AG04450 (cell line): ENCODE data around the gene ITPR1. TPM values are rescaled to one million over a fixed set of nuclear protein-coding genes. Genes with fewer than 3 reads are reported as not detected.
A peak's percentile ranks its signal among the peaks of the same experiment; 100 is the strongest.

Experiments
- CTCF ChIA-PET: fragments of 300-600, 350-600 bp; formaldehyde crosslinking; extraction: SDS; loops from one replicate; lab custom pipeline; 2022; ENCODE audit warnings: antibody characterized with exemption, inconsistent platforms; lab: Charles Lee
- POLR2A ChIA-PET: fragments of 350-600 bp; formaldehyde crosslinking; extraction: SDS; loops from one replicate; lab custom pipeline; 2021; ENCODE audit warnings: antibody characterized with exemption, inconsistent platforms; lab: Yijun Ruan, JAX
- DNase-seq: peaks from one replicate; pipeline ENCODE4 v3.0.0-alpha.2; 2011; ENCODE audit warnings: low read depth, low spot score
- H3K27ac ChIP-seq: one replicate; pipeline ENCODE4 v1.5.1; 2012; ENCODE audit warnings: low read depth, low read length, control low read depth
- H3K27me3 ChIP-seq: one replicate; pipeline ENCODE4 v1.6.0; 2012; ENCODE audit warnings: low read length; ENCODE audit not compliant: control insufficient read depth, insufficient read depth
- H3K4me3 ChIP-seq: 2 replicates; pipeline ENCODE4 v1.5.1; 2011; ENCODE audit warnings: mild to moderate bottlenecking, low read depth, low read length, control low read depth
- H3K9me3 ChIP-seq: 2 replicates; pipeline ENCODE4 v1.5.1; 2012; ENCODE audit warnings: low read length; ENCODE audit not compliant: control insufficient read depth, insufficient read depth
- CTCF ChIP-seq: IDR thresholded peaks from 2 replicates; pipeline ENCODE4 v1.5.1; 2011; ENCODE audit warnings: low read depth, low read length, control low read depth, inconsistent platforms
- polyA minus RNA-seq: library from RNA; depleted of rRNA, polyadenylated mRNA; stranded (reverse); fragments of >200 nt; gene quantifications from 2 replicates; pipeline ENCODE4 v1.2.3, GENCODE V29; 2011; rRNA and poly(A)+ RNA removed
- polyA plus RNA-seq: library from polyadenylated mRNA; depleted of rRNA; stranded (reverse); fragments of >200 nt; gene quantifications from 2 replicates; pipeline ENCODE4 v1.2.3, GENCODE V29; 2011; rRNA removed

The ITPR1 gene
- 6.7 and 7.4 TPM in 2 replicates for polyA plus RNA-seq
- polyA minus RNA-seq = 22.5 and 25.4 TPM in 2 replicates

GRCh38 chr3:4493014-4493940, at the start of gene ITPR1:
Gene ITPR1 (plus strand): TSS chr3:4493348. CDS start chr3:4516492, 23,144 bp downstream.
- H3K27ac ChIP-seq = peak within 1 kb of the TSS; percentile 11
- ChIA-PET CTCF (interaction anchor here (0.7 to 5.8 kb wide), 9 partner anchors 15 to 179 kb away, joined by 3 to 43 read pairs (median 4); no protein-coding TSS in a partner anchor), POLR2A (interaction anchor here (0.6 to 3.3 kb wide), 41 partner anchors 11 to 1326 kb away, joined by 3 to 38 read pairs (median 5); partner anchors contain the start of gene SUMF1)

GRCh38 chr3:4447295-4447999, 45.7 kb upstream of the ITPR1 start:
- no peak for TF ChIP-seq CTCF
- Histone ChIP-seq H3K27ac (no peak overlapping the region), H3K4me3 (no peak overlapping the region), H3K27me3 (no peaks in the 10 kb centered on the region), H3K9me3 (no peaks in the 10 kb centered on the region)
- DNase-seq = no peak
- POLR2A ChIA-PET = no interaction called here
- CTCF ChIA-PET = interaction anchor here (1.9 kb wide), 1 partner anchor 186 kb away, joined by 5 read pairs; no protein-coding TSS in a partner anchor

More at GRCh38 chr3:4493014-4493940, at the start of gene ITPR1:
- peak within 1 kb of the TSS; percentile 83 for H3K4me3 ChIP-seq
- H3K27me3 ChIP-seq = peaks cover 9% of the 10 kb centered on the region
- no peak for TF ChIP-seq CTCF
- no peaks in the 10 kb centered on the region; the same call in 1 of the 2 replicates for H3K9me3 ChIP-seq
- DNase-seq = peak; percentile 99

- ChIA-PET CTCF (interaction anchor here (1.9 kb wide), 1 partner anchor 185 kb away, joined by 5 read pairs; no protein-coding TSS in a partner anchor), POLR2A (no interaction called here)
- H3K27ac ChIP-seq = no peak overlapping the region
- H3K27me3 ChIP-seq = no peaks in the 10 kb centered on the region
- no peak for TF ChIP-seq CTCF
- no peaks in the 10 kb centered on the region for H3K9me3 ChIP-seq
- H3K4me3 ChIP-seq = no peak overlapping the region
- no peak for DNase-seq
Measured at GRCh38 chr3:4448187-4448586, 45.0 kb upstream of the ITPR1 start.

GRCh38 chr3:4449043-4449805, 43.9 kb upstream of the ITPR1 start:
- CTCF ChIA-PET = interaction anchor here (0.6 to 1.9 kb wide), 2 partner anchors 184 to 672 kb away, joined by 4 to 5 read pairs; no protein-coding TSS in a partner anchor

More at GRCh38 chr3:4449043-4449805, 43.9 kb upstream of the ITPR1 start:
- no peaks in the 10 kb centered on the region for H3K27me3 ChIP-seq
- no peak overlapping the region for H3K4me3 ChIP-seq
- H3K27ac ChIP-seq = no peak overlapping the region
- no peak for TF ChIP-seq CTCF
- no peaks in the 10 kb centered on the region for H3K9me3 ChIP-seq
- no peak for DNase-seq
- POLR2A ChIA-PET = no interaction called here
